Testis (tissue), 3 donors: Measurements from ENCODE around the gene RHOD. TPM values are rescaled to one million over a fixed set of nuclear protein-coding genes. Genes with fewer than 3 reads are reported as not detected.
A peak's percentile ranks its signal among the peaks of the same experiment; 100 is the strongest.

Experiments used
- DNase-seq: peaks from one replicate; pipeline ENCODE4 v3.0.0-alpha.2; 2019
- H3K27ac ChIP-seq, 2 donors: fragments of 200-600 bp; sonication (generic); one replicate each; pipeline ENCODE4 v1.5.1; 2019
- H3K27me3 ChIP-seq: fragments of 200-600 bp; sonication (generic); one replicate; pipeline ENCODE4 v1.5.1; 2019
- H3K36me3 ChIP-seq: fragments of 200-600 bp; sonication (generic); one replicate; pipeline ENCODE4 v1.5.1; 2017; ENCODE audit warnings: low read depth; ENCODE audit errors: missing control alignments
- H3K4me1 ChIP-seq: fragments of 200-600 bp; sonication (generic); one replicate; pipeline ENCODE4 v1.5.1; 2019
- H3K4me3 ChIP-seq, 2 donors: fragments of 200-600 bp; sonication (generic); one replicate each; pipeline ENCODE4 v1.5.1; 2017 to 2019
- H3K9me3 ChIP-seq: fragments of 200-600 bp; sonication (generic); one replicate; pipeline ENCODE4 v1.5.1; 2017
- POLR2A ChIP-seq: fragments of 450-650 bp; IDR thresholded peaks from one replicate; pipeline ENCODE4 v1.6.1; 2017; ENCODE audit warnings: antibody characterized with exemption, mild to moderate bottlenecking, moderate library complexity
- WGBS, 2 donors: methylation state at CpG; one replicate each; pipeline ENCODE4 v1.1.5; 2018; 5-methylcytosine and 5-hydroxymethylcytosine counted together
- intact Hi-C: fragments of 100-400 bp; cut with DNase I; formaldehyde crosslinking; loops from one replicate; pipeline ENCODE4 v1.15.1; 2023; ENCODE audit warnings: low total_unique reads
- polyA plus RNA-seq: library from polyadenylated mRNA; stranded (reverse); fragments of 350-450 nt; fragmentation: Illumina TruSeq; extraction: RNeasy Lipid Tissue Mini Kit (QIAGEN cat#74804); gene quantifications from one replicate; pipeline ENCODE4 v1.2.3, GENCODE V29; 2014; ENCODE audit warnings: low read depth, low replicate concordance; ENCODE audit not compliant: insufficient read depth
- total RNA-seq, 2 donors: library from RNA; depleted of rRNA; stranded (reverse); fragments of >200 nt; gene quantifications; one replicate each; pipeline ENCODE4 v1.2.3, GENCODE V29; 2016
- TF ChIP-seq, protein P1 (sequence below), 3 experiments: fragments of 450-650 bp in 2 of 3; fragments of 200-600 bp in 1 of 3; sonication (generic) in 1 of 3; IDR thresholded peaks; one replicate each; pipeline ENCODE4 v1.5.1; 2016 to 2019; ENCODE audit warnings: antibody characterized with exemption in 3 of 3, mild to moderate bottlenecking in 2 of 3, moderate library complexity in 1 of 3

RHOD gene
- total and polyA plus RNA-seq, 3 donors from 2014 or later = 10.6 to 13.9 (median 11.1) TPM

DNA sequence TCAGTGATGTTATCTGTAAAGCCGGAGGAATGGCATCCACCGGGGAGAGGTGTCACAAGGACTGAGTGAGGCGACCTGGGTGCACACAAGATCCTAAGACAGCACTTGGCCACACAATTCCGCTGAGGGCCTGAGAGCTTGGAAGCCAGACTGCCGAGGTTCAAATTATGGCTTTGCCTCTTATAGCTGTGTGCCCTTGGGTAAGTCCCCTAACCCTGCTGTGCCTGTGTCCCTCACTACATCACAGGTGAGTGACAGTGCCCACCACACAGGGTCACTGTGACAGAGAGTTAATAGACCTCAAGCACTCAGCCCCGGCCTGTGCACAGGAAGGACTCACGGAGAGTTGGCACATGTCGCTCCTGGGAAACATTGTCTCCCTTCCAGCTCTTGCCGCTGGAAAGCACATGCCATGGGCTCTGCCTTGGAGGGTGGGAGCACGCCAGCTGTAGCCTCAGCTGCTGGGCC, 592 bp downstream of the RHOD start:
- DNase-seq = no peak
- no peak for TF ChIP-seq POLR2A
- TF ChIP-seq, protein P1, sequence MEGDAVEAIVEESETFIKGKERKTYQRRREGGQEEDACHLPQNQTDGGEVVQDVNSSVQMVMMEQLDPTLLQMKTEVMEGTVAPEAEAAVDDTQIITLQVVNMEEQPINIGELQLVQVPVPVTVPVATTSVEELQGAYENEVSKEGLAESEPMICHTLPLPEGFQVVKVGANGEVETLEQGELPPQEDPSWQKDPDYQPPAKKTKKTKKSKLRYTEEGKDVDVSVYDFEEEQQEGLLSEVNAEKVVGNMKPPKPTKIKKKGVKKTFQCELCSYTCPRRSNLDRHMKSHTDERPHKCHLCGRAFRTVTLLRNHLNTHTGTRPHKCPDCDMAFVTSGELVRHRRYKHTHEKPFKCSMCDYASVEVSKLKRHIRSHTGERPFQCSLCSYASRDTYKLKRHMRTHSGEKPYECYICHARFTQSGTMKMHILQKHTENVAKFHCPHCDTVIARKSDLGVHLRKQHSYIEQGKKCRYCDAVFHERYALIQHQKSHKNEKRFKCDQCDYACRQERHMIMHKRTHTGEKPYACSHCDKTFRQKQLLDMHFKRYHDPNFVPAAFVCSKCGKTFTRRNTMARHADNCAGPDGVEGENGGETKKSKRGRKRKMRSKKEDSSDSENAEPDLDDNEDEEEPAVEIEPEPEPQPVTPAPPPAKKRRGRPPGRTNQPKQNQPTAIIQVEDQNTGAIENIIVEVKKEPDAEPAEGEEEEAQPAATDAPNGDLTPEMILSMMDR (IDR thresholded peaks at IDR 0.05) = no peak
- Histone ChIP-seq H3K27ac (no peak overlapping the region), H3K4me1 (peaks cover 33% of the 10 kb centered on the region), H3K4me3 (peak overlapping the region; percentile 55 to 67), H3K9me3 (no peaks in the 10 kb centered on the region), H3K36me3 (no peaks in the 10 kb centered on the region), H3K27me3 (no peaks in the 10 kb centered on the region)
- whole genome bisulfite sequencing, 2 donors = 27% methylated on average over 10 of the region's 10 CpGs; no CpG with 5 or more reads in 1 of the 2 donors
- intact Hi-C loops = no loop called here

DNA sequence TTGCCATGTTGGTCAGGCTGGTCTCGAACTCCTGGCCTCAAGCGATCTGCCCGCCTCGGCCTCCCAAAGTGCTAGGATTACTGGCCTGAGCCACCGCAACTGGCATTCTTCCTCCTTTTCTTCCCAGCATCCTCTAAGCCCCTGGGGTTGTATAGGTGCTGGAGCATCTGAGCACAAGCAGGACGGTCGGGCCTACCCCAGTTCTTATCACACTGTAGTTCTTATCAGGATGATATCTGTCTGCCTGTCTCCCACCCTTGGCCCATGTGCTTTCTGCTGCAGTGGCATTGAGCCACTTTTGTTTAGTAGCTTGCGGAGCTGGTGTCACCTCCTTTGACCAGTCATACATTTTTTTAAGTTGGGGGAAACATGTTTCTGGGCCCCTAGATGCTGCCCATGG, 1.9 kb downstream of the RHOD start:
- 82 to 93% methylated on average over 8 of the region's 8 CpGs for WGBS, 2 donors
- Histone ChIP-seq H3K4me1 (peaks cover 33% of the 10 kb centered on the region), H3K9me3 (no peaks in the 10 kb centered on the region), H3K27ac (no peak overlapping the region), H3K27me3 (no peaks in the 10 kb centered on the region), H3K4me3 (no peak overlapping the region), H3K36me3 (no peaks in the 10 kb centered on the region)
- intact Hi-C loops = no loop called here
- no peak for DNase-seq
- no peak for TF ChIP-seq POLR2A
- TF ChIP-seq, protein P1 (IDR thresholded peaks at IDR 0.05) = no peak

GRCh38 chr11:67059671-67060070, 3.0 kb downstream of the RHOD start:
- DNase-seq = no peak
- intact Hi-C loops = no loop called here
- WGBS, 2 donors = 90 to 93% methylated on average over 3 of the region's 3 CpGs
- Histone ChIP-seq H3K4me3 (no peak overlapping the region), H3K27me3 (no peaks in the 10 kb centered on the region), H3K36me3 (no peaks in the 10 kb centered on the region), H3K9me3 (no peaks in the 10 kb centered on the region), H3K27ac (no peak overlapping the region), H3K4me1 (peaks cover 25% of the 10 kb centered on the region)
- TF ChIP-seq, protein P1 (IDR thresholded peaks at IDR 0.05) = no peak
- no peak for TF ChIP-seq POLR2A

DNA sequence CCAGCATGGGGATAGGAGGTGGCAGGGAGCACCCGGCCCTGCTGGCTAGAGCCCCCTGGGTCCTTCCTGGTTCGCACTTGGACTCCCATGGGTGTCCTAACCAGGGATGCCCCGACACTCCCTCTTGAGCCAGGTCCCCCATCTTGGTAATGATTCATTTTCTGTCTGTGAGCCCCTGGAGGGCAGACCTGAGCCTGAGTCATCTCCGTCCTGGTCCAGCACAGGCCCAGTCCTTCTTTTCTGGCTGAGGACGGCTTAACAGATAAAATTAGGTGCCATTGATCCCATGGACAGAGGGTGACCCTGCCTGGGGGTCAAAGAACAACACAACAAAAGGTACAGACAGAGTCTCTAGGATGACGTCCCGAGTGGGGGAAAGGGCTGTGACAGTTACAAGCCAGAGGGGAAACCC, 3.5 kb downstream of the RHOD start:
- WGBS, 2 donors = 84 to 90% methylated on average over 6 to 7 of the region's 7 CpGs
- no peak for DNase-seq
- Histone ChIP-seq H3K27me3 (no peaks in the 10 kb centered on the region), H3K9me3 (no peaks in the 10 kb centered on the region), H3K36me3 (no peaks in the 10 kb centered on the region), H3K27ac (no peak overlapping the region), H3K4me3 (no peak overlapping the region), H3K4me1 (peaks cover 20% of the 10 kb centered on the region)
- TF ChIP-seq, protein P1 (IDR thresholded peaks at IDR 0.05) = no peak
- no peak for TF ChIP-seq POLR2A
- intact Hi-C loops = no loop called here
